ENCODE data around the gene PEAK1.

GRCh38 chr15:77063249-77063648 lies 356.7 kb downstream of the PEAK1 start:
- no peak for TF ChIP-seq EP300 (IDR thresholded peaks at IDR 0.05; ENCODE audit: low read length)
- TF ChIP-seq BHLHE40 (IDR thresholded peaks at IDR 0.05; ENCODE audit: low read length) = no peak
- TF ChIP-seq NCOA4 (IDR thresholded peaks at IDR 0.05; ENCODE audit: partially characterized antibody) = no peak
- TF ChIP-seq BRF2 (IDR thresholded peaks at IDR 0.05; ENCODE audit: borderline replicate concordance, insufficient read depth, insufficient read length) = no peak
- no peak for TF ChIP-seq EZH2 (IDR thresholded peaks at IDR 0.05; ENCODE audit: borderline replicate concordance, low read depth, low read length)
- no peak for TF ChIP-seq ZBTB2 (IDR thresholded peaks at IDR 0.05)

All from K562 (cell line).